ENCODE measurements around the gene ZDHHC24.

The ZDHHC24 gene

DNA sequence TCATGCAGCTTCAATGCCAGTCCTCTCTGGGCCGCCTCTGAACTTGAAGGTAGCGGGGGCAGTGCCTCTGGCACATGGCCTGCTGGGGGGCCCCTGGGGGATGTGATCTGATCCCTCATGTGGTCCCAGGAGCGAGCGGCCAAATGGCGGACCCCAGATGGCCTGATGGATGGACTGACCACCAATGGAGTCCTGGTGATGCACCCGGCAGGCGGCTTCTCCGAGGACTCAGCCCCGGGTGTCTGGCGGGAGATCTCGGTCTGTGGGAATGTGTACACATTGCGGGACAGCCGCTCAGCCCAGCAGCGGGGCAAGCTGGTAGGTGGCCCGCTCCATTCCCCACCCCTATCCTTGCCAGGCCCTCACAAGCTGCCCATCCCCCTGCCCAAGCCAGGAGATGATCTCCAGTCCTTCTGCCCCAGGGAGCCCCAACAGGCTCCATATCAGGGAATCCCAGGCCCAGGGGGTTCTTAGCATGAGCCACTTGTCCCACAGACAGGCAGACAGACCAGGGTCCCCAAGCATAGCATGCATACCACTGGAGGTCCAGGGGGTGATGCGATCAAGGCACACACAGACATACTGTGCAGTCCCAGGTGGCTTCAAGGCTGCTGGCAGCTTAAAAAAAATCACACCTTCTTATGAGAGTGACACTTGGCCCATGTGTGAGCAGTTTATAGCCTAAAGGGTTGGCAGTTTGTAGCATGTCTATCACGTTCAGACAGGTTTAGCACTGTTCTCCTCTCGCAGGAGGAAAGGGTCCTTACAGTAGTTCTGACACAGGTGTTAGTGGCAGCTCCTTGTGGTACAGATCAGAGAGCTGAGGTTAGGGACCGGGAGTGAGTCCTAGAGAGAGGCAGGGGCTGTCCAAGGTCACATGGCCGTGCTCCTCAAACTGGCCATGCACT, 72.0 kb downstream of the ZDHHC24 start:
- H3K4me3 ChIP-seq (ENCODE audit: low read depth, low read length) = no peak overlapping the region
- no peak for DNase-seq (ENCODE audit: low read depth)
- TF ChIP-seq, protein P1, sequence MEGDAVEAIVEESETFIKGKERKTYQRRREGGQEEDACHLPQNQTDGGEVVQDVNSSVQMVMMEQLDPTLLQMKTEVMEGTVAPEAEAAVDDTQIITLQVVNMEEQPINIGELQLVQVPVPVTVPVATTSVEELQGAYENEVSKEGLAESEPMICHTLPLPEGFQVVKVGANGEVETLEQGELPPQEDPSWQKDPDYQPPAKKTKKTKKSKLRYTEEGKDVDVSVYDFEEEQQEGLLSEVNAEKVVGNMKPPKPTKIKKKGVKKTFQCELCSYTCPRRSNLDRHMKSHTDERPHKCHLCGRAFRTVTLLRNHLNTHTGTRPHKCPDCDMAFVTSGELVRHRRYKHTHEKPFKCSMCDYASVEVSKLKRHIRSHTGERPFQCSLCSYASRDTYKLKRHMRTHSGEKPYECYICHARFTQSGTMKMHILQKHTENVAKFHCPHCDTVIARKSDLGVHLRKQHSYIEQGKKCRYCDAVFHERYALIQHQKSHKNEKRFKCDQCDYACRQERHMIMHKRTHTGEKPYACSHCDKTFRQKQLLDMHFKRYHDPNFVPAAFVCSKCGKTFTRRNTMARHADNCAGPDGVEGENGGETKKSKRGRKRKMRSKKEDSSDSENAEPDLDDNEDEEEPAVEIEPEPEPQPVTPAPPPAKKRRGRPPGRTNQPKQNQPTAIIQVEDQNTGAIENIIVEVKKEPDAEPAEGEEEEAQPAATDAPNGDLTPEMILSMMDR (IDR thresholded peaks at IDR 0.05; ENCODE audit: low read depth, low read length, missing control alignments) = no peak

DNA sequence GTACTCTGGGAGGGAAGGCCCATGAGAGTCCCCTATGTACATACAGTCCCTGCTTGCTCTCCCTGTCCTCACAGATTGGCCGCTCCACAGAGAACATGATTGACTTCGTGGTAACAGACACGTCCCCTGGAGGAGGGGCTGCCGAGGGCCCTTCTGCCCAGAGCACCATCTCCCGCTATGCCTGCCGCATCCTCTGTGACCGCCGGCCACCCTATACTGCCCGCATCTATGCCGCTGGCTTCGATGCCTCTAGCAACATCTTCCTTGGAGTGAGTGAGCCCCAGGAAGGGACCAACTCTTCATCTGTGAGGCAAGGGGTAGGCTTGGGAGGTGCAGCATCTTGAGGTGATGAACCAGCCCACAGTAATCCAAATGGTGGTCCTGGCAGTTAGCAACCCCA, 72.7 kb downstream of the ZDHHC24 start:
- DNase-seq (ENCODE audit: low read depth) = no peak
- TF ChIP-seq, protein P1 (IDR thresholded peaks at IDR 0.05; ENCODE audit: low read depth, low read length, missing control alignments) = no peak
- H3K4me3 ChIP-seq (ENCODE audit: low read depth, low read length) = no peak overlapping the region

DNA sequence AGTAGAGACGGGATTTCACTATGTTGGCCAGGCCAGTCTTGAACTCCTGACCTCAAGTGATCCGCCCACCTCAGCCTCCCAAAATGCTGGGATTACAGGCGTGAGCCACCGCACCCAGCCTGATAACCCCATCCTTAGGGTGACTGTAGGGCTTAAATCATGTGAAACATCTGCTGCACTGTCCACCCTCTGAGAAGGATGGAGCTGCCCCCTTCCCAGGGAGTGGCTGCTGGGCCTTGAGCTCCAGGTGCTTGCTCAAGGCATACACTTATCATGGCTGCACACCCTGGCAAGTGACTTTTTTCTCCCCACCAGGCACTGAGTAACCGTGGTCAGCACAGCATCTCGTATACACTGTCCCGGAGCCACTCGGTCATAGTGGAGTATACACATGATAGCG, 73.8 kb downstream of the ZDHHC24 start:
- TF ChIP-seq, protein P1 (IDR thresholded peaks at IDR 0.05; ENCODE audit: low read depth, low read length, missing control alignments) = no peak
- DNase-seq (ENCODE audit: low read depth) = no peak
- H3K4me3 ChIP-seq (ENCODE audit: low read depth, low read length) = no peak overlapping the region

DNA sequence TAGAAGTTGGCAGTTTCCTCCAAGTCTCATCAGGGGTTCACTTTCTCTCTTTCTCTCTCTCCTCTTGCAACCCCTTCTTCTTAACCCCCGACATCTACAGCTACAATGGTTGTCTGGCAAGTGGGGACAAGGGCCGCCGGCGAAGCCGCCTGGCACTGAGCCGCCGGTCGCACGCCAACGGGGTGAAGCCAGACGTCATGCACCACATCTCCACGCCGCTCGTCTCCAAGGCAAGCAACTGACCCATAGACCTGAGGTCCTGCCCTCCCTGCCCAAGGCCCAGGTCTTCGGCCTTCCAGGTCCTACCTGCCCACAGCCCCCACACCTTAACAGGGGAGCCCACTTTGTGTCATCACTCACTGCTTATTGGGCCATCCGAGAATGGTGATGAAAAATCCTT, 74.7 kb downstream of the ZDHHC24 start:
- DNase-seq (ENCODE audit: low read depth) = no peak
- TF ChIP-seq, protein P1 (IDR thresholded peaks at IDR 0.05; ENCODE audit: low read depth, low read length, missing control alignments) = no peak
- H3K4me3 ChIP-seq (ENCODE audit: low read depth, low read length) = no peak overlapping the region

All from GM12864 (cell line).